8988T (cell line): ENCODE measurements around the gene CCDC6.
"Not testable (repeated sequence)": the region's sequence is repeated elsewhere in the genome, so short reads cannot be mapped to it uniquely, and the experiment has no call there.

Experiments used
- DNase-seq: peaks from one replicate; pipeline ENCODE4 v3.0.0; 2011

CCDC6 gene

DNA sequence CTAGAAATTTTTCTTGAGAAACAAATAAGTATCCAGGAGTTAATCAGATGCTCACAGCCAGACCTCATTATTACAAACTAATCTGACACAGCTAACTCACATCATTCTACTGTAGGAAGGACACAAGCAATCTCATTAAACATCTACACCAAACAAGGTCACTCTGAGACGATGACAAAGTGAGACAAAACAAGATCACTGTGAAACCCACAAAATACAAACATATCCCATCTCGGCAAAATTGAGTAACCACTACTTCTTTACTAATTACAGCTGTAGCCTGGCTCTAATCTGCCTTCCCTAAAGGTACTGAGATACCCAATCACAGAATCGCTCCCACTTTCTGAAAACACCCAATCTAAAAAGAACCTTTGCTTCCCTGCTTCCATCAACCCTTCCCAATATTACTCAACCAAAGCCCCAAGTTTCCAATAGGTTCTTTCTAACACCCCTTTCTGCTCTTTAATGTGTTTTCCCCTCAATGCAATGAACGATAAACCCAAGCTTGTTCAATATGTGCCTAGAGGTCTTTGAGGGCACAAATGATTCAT lies 26.9 kb downstream of the CCDC6 start:
- DNase-seq = no peak

DNA sequence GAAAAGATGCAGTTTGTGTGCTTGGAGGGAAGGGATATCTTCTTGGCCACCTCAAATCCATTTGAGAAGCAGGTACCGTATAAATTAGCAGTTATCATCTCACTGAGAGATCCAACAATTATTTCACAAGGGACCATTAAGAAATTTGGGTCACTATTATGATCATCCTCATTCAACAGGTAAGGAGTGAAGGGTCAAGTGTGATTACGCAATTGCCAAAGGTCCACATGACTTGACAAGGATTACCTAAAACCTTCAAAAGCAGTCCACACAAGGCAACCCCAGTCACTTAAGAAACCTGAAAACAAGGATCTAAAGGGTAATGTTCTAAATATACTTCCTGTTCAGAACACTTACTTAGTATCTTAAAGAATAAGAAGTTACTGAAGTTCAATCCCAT lies 27.4 kb downstream of the CCDC6 start:
- DNase-seq = no peak

DNA sequence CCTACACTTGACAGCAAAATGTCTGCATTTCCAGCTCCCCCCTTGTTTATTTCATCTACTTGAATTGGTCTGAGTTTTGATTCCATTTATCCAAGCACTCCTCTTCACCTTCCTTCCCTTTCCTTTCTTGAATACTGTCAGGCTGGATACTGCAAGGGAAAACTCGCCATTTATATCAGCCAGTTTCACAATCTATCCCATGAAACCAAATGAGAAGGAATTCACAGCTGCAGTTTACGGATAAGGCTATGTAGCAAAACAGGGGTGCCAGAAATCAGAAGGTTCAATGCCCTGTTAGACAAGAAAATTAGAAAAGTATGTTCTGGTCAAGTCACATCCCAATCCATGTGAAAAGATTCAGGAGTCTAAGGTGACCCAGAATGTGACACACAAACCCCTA lies 28.1 kb downstream of the CCDC6 start:
- DNase-seq = no peak

DNA sequence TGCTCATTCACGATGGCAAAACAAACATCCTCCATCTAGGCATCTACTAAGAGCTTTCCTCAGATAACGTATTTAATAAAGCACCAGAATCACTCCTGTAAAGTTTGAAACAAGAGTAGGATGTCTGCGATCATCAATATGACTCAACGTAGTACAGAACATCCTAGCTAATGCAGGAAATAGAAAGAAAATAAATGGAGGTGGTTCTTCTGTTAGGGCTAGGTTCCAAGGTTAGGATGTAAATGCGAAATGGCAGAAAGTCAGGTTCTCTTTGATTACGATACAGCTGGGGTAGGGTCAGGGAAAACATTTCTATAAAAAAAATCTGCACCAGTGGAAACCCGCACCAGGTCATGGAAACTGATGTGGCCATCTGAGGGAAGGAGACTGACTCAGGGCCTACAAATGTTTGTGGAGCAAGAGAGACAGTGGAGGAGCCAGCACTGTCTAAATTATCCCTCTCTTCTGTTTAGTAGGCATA lies 29.1 kb downstream of the CCDC6 start:
- DNase-seq = no peak

DNA sequence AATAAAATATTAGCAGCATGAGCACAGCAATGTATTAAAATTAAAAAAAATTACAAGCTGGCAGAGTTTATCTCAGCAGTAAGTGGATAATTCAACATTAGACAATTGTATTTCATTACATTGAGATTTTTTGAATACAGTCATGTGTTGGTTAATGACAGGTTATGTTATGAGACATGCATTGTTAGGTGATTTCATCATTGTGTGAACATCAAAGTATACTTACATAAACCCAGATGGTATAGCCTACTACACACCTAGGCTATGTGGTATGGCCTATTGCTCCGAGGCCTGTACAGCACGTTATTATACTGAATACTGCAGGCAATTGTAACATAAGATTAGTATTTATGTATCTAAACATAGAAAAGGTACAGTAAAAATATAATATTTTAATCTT lies 29.7 kb downstream of the CCDC6 start:
- no peak for DNase-seq

GRCh38 chr10:59876208-59876607 lies 30.1 kb downstream of the CCDC6 start:
- not testable (repeated sequence) for DNase-seq

DNA sequence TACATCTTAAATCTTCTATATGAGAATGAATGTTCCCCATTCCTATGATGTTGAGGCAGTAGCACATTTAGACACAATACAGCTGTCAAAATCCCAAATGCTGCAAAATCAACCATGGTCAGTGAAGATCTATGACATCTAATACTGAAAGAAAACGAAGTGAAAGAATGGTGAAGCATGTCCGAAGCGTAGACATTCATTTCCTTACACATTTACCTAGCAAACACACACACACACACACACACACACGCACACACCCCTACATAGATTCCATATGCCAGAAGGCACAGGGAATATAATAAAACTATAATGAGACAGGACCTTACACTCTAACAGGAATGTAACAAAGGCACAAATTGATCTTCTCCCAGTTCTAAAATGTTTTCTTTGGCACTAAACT lies 32.5 kb downstream of the CCDC6 start:
- no peak for DNase-seq

- no peak for DNase-seq
Observed at GRCh38 chr10:59872892-59873463, 33.4 kb downstream of the CCDC6 start.

DNA sequence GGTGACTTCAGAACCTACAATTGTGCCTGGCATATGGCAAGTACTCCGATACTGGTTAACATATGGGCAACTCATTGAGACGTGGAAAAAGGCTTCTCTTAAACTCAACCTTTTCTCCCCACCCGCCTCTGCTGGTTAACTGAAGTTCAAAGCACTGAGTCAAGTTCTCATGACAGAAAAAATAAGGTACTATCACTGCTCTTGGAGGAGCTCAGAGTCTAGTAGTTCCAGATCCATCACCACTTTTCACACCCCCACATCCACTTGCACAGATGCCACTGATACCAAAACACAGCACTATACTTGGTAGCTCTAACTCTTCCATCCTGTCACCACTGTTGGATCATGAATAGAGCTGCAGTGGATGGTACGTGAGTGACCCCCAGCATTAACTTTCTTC lies 36.2 kb downstream of the CCDC6 start:
- no peak for DNase-seq

DNA sequence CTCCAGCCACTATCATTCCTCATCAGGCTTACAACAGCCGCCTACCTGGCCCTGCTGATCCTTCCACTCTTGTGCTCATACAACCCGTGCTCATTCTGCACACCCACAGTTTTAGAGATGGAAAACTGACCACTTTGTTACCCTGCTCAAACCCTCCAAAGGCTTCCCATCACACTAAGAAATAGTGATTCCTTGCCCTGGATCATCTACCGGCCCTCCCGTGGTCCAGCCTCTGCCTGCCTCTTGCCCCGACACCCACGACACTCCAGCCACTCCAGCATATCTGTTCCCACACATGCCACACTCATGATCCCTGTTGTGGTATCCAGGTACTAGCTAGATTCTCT lies 36.8 kb downstream of the CCDC6 start:
- no peak for DNase-seq

DNA sequence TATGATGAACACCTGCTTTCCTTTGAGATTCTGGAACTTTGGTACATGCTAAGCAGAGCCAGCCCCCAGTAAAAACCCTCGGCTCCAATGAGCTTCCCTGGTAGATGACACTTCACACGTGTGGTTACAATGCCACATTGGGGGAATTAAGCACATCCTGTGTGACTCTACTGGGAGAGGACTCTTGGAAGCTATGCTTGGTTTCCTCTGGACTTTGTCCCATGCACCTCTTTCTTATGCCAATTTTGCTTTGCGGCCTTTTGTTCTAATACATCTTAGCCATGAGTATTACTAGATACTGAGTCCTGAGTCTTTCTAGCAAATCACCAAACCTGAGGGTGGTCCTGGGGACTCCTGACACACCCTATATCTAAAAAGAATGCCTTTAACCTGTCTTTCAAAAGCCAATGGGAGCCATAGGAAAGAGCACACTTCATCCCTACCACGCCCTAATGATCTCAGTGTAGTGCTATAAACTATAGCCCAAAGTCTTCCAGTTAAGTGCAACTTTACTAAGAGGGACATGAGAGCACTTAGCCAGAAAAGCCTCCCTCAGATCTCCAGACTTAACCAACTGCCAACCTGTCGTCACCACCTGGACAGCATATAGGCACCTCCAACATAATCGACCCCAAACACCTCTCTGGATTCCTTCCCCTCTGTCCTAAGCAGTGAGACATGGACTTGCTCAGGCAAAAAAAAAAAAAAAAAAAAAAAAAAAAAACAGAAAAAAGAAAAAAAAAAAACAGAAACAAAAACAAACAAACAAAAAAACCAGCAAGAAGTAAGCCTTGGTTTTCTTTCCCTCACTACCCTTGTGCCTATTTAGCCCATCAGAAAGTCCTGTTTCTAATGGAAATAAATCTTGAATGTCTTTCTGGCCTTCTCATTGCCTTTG lies 37.4 kb downstream of the CCDC6 start:
- no peak for DNase-seq

- DNase-seq = no peak
Observed at GRCh38 chr10:59867590-59867989, 38.8 kb downstream of the CCDC6 start.

GRCh38 chr10:59865101-59865500 lies 41.3 kb downstream of the CCDC6 start:
- DNase-seq = no peak

DNA sequence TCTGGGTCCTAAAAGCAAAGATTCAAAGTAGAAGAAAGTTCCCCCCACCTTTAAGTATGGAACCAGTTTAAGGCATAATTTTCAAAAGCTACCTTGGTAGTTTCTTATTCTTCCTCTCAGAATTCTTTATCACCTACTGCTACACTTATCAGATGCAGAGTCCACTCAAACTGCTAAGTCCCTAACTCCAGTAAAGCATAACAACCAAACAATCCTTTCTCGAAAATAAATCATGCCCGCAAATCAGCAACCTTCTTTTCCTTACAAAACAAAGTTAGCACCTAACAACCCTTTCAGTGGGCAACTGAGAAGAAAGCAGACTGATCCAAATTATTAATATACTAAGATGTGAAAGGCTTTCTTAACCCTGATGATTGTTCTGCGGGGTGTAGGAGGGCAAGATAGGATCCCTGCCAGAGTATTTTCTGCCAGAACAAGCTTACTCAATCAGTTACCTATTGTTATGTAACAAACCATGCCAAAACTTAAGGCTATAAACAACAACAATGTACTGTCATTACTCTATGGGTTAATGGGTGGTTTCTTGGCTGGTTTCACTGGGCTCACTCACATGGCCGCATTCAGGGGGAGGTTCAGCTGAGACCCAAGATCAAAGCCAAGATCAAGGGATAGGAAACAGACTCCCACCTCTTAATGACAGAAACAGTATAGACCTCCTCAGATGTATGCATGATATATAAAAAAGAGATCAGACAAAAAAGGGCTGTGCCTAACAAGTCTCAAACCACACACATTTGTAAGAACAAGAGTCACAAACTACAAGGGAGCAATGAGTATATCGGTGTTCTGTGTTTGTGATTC lies 42.0 kb downstream of the CCDC6 start:
- DNase-seq = no peak

- no peak for DNase-seq
Observed at GRCh38 chr10:59859570-59859969, 46.8 kb downstream of the CCDC6 start.

DNA sequence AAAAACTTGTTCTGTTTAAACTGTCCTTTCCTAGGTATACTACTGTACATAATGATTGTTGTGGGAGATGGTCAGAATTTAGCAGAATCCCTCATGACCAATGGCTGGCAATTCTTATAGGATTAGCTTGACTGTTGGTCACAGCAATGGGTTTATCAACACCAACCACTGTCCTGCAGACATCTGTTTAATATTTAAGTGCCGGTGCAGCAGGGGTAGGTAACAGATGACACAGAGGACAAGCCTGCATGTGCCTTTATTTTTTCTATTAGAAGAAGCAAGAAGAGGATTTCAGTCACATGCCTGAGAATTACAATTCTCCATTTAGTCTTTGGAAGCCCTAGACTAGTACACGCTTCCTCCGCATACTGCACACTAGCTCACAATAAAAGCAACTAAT lies 48.4 kb downstream of the CCDC6 start:
- no peak for DNase-seq

- no peak for DNase-seq
Observed at GRCh38 chr10:59857049-59857448, 49.3 kb downstream of the CCDC6 start.

GRCh38 chr10:59856104-59856503 lies 50.3 kb downstream of the CCDC6 start:
- no peak for DNase-seq

DNA sequence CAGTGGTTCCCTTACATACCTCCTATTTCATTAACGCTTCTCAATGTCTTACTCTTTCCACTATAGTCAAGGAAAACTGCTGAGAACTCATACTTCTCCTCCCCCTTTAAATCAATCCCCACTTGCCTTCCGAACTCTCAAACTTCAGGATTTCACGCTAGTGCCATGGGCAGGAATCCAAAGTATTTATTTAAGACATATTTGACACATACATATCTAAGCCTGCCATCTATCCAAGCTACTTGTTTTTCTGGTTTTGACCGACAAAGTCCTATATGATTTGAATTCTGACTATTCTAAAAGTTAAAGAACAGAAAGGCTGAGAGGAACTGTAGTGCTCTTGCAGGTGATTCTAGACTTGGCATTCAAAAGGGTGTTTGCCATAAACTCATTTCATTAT lies 51.8 kb downstream of the CCDC6 start:
- DNase-seq = no peak

GRCh38 chr10:59852670-59853069 lies 53.7 kb downstream of the CCDC6 start:
- no peak for DNase-seq

DNA sequence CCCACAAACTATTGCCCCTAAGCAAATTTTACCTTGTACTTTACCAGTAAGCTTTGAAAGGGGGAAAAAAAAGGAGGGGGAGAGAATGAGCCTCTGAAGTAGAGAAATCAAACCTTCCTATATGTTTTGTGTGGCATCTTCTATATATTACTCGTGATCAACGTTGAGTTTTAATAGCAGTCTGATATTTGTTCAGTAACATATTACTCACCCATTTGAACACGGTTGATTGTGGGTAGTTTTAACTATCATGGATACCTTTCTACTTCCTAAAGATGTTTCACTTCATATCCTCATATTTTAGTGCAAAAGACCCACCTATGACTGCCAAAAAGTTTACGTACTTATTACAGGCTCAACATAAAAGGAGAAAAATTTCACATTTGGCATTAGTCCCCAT lies 54.5 kb downstream of the CCDC6 start:
- no peak for DNase-seq

- no peak for DNase-seq
Observed at GRCh38 chr10:59847888-59848287, 58.5 kb downstream of the CCDC6 start.

DNA sequence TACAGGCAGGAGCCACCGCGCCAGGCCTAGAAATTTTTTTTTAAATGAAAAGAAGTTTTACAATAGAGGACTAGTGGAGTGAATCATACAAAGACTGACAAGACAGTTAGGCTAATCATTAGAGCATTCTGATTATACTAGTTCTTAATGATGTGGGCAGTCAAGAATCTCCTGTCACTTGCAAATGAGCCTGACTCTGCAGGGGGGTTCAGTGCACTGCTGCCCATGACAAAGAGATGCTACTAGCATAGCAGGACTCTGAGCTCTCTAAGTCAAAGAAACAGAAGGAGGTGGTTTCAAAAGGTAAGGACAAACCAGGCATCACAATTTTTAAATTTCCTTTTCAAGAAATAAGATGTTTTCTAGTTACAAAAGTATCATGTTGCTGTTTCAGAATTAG lies 59.0 kb downstream of the CCDC6 start:
- no peak for DNase-seq

GRCh38 chr10:59844436-59844835 lies 61.9 kb downstream of the CCDC6 start:
- DNase-seq = no peak
